Epithelial cell of prostate (primary cell): ENCODE measurements around the gene LHPP.
A peak's percentile ranks its signal among the peaks of the same experiment; 100 is the strongest.

ENCODE experiments used
- DNase-seq: peaks from one replicate; pipeline ENCODE4 v3.0.0-alpha.2; 2011; ENCODE audit warnings: low read depth, low spot score
- H3K27ac ChIP-seq: fragments of 450-650 bp; 2 replicates; pipeline ENCODE4 v1.5.1; 2017; ENCODE audit warnings: mild to moderate bottlenecking

Gene LHPP

GRCh38 chr10:124494046-124494807 is 32.6 kb downstream of the LHPP start:
- no peak overlapping the region for H3K27ac ChIP-seq
- no peak for DNase-seq

DNA sequence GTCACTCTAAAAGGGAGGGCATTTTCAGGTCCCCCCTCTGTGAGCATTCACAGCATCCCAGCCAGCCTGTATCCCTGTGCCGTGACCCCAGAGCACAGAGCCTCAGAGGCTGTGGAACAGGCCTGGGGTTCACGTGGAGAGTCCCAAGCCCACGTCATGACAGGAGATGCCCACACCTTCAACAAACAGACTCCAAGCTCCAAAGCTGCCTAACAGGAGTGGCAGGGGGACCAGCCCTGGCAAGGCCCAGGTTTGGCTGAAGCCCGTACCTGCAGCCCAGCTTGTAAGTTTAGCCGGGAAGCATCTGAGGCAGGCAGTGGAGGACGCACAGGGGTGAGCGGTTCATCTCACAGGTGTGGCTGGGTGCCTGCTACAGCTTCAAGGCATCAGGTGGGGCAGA is 33.5 kb downstream of the LHPP start:
- no peak overlapping the region for H3K27ac ChIP-seq
- peak; percentile 10 for DNase-seq

GRCh38 chr10:124495725-124496124 is 34.1 kb downstream of the LHPP start:
- H3K27ac ChIP-seq, result no peak overlapping the region
- no peak for DNase-seq

DNA sequence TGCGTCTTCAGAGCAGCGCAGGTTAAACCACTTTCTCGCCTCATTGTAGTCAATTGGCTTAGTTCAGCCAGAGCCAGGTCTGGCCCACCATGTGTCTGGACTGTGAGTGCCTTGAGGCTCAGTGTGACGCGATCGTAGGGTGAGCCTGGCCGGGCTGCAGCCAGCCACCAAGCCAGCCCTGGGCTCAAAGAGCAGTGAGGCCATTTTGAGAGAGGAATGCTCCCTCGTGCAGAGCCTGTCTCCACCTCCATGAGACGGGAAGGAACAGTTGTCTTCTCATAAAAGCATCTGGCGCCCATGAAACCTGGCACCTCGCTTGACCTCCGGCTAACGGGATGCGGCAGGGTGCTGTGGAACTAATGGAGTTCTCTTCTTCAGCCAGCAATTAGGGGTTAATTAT is 34.5 kb downstream of the LHPP start:
- H3K27ac ChIP-seq, result no peak overlapping the region
- no peak for DNase-seq

DNA sequence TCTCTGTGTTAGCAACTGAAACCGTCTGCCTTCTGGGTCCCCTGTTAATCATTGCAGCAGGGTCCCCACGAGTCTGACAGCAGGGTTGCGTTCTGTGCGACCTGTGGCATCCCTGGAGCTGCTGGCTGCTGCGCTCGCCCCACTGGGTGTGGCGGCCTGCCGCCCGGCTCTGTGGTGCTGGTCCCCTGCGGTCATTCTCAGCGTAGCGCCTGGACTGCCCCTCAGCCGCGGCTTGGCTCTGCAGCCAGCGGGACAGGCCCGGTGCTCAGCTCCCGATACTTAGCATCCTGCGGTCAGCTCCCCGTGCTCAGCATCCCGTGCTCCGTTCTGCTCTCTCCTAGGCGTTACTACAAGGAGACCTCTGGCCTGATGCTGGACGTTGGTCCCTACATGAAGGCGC is 35.0 kb downstream of the LHPP start:
- no peak overlapping the region for H3K27ac ChIP-seq
- no peak for DNase-seq

- DNase-seq, result no peak
- H3K27ac ChIP-seq, result no peak overlapping the region
These were observed 35.7 kb downstream of the LHPP start for GRCh38 chr10:124497196-124497881.

DNA sequence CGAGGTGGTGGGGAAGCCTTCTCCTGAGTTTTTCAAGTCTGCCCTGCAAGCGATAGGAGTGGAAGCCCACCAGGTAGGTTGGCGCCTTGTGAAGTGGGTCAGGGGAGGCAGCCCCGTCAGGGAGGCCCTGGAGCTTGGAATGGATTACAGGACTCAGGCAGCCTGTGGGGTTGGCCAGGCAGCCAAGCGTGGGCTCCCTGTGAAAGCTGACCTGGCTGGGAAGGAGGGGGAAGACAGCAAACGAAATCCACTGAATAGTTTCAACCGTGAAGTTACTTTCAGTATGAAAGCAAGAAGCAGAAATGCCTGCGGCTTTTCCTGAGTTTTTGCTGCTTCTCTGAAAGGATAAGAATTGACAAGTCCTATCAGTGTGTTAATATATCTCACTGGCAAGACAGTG is 36.4 kb downstream of the LHPP start:
- DNase-seq, result no peak
- H3K27ac ChIP-seq, result no peak overlapping the region

DNA sequence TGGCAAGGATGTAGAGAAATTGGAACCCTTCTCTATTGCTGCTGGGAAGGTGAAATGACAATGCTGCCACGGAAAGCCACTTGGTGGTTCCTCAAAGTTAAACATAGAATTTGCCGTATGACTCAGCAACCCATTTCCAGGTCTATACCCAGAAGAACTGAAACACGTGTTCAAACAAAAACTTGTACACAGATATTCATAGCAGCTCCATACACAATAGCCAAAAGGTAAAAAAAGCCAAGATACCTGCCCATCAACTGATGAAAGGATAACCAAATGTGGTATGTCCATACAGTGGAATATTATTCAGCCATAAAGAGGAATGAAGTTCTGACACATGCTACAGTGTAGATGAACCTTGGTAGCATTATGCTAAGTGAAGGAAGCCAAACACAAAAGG is 39.1 kb downstream of the LHPP start:
- H3K27ac ChIP-seq, result no peak overlapping the region
- DNase-seq, result no peak

DNA sequence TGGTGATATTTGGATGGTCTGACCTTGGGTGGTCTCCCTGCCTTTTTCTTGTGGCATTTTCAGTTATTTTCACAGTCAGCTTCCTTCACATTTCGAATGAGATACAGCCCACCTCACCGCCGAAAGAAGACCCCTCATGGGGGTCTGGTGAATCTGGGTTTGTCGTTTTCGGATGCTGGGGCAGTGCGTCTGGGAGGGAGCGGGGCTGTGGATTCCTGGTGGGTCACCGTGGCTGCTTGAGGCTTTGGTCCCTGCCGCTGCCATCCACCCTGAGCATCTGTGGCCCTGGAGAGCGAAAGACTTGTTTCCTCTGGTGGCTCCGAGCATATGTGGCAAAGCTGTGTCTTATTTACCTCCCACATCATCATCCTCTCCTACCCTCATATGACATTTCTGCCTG is 43.1 kb downstream of the LHPP start:
- H3K27ac ChIP-seq, result no peak overlapping the region
- no peak for DNase-seq

DNA sequence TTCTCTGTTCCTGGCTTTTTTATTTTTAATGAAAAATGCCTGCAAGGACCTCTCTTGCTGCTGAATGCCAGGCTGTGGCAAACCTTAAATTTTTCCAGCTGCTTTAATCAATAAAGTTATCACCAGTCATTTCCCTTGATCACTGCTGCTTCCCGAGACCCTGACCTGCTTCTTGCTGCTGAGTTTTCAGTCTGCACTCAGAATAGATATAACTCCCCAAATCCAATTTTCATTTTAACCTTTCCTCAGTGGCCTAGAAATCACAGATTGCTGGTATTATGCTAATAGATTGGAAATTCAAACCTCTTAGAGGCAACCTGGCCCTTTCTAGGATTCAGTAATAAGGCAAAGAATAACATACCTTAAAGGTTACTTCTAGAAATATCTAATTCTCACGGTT is 43.7 kb downstream of the LHPP start:
- DNase-seq, result no peak
- no peak overlapping the region for H3K27ac ChIP-seq

DNA sequence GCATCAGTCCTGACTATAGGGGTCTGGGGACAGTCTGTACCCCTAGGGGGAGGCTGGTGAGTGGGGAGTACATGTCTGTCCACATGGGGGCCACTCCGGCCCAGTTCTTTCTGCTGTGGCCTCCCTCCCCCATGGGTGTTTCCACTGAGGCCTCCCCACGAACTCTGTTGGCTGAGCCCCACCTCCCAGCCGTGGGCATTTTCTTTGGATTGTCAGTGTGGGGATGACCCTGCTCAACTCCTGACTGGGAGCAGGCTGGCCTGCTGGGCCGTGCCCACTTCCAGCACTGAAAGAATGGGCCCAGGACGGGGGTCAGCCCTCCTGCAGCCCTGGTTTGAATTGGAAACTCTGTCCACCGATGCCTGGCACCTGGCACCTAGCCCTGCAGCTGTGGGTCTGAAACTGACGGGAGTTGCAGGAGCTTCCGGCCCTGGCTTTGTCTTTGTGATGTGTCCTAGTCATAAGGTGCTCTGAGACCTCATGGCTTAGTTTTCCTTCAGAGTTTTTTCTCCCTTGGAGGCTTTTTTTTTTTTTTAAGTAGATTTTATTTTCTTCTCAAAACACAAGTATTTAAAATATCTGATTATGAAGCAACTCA is 46.5 kb downstream of the LHPP start:
- H3K27ac ChIP-seq, result no peak overlapping the region
- no peak for DNase-seq

- H3K27ac ChIP-seq, result no peak overlapping the region
- DNase-seq, result no peak
These were observed 47.4 kb downstream of the LHPP start for GRCh38 chr10:124508907-124509454.

- H3K27ac ChIP-seq, result no peak overlapping the region
- DNase-seq, result no peak
These were observed 48.4 kb downstream of the LHPP start for GRCh38 chr10:124509880-124510632.

DNA sequence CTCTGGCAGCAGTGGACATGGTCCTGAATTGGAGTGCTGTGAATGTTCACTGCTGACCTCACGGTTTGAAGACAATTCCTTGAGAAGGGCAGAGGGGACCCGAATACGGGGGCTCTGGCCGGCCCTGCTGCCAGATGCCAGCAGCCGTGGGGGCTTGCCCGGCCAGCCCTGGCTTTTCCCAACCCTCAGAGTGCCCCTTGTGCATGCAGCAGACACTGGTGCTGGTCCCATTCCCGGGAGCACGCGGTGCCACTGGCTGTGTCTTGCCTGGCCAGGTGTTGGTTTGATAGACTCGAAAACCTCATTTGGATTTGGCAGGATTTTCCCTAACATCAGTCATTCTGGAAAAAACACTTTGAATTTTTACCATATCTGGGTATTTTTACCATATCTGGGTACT is 49.1 kb downstream of the LHPP start:
- DNase-seq, result no peak

DNA sequence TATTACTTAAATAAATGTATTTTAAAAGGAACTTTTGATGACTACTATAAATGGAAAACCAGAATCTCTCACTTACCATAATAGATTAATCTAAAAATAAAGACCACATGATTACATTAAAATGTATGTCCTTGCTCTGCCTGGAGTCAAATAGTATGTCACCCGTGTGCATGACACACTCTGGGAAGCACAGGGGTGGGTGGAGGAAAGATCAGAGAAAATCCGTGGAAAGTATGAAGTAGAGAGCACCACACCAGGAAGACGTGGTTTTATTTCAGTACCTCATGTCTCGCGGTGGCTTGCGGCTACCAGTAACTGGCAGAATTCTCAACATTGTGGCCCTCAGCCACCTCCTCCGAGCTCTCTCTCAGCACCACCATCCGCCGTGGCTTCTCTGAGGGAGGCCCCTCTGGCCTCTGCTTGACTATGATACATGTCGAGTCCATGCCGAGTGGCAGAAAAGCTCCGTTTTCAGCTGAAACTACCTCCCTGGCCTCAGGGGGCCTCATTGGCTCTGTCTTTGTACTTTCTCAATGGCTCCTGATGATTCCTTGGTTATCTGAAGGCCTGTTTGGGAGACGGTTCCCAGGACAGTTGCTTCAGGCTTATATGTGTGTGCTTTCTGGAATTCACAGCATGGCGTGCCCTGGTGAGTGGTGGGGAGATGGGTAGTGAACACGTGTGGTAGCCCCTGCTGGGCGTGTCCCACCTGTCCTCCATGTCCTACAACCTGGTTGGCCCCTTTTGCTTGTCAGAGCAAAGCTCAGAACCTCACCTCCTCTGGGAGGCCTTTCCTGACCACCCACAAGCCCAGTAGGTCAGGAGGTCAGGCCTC is 49.8 kb downstream of the LHPP start:
- H3K27ac ChIP-seq, result no peak overlapping the region
- DNase-seq, result no peak

More for the DNA sequence above, 49.1 kb downstream of the LHPP start:
- no peak overlapping the region for H3K27ac ChIP-seq

DNA sequence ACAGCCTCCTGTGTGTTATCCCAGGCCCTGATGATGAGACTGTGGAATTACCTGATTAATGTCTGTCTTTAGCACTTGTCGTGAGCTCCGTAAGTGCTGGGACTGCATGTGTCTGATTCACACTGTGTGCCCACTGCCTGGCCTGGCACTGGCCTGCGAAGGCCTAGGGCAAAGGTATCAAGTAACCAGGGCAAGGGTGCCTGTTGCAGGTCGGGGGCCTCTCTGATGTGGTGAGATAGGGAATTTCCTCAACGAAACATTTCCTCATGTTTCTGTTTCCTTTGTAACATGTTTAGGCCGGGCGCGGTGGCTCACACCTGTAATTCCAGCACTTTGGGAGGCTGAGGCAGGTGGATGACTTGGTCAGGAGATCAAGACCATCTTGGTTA is 50.4 kb downstream of the LHPP start:
- H3K27ac ChIP-seq, result no peak overlapping the region
- DNase-seq, result no peak

DNA sequence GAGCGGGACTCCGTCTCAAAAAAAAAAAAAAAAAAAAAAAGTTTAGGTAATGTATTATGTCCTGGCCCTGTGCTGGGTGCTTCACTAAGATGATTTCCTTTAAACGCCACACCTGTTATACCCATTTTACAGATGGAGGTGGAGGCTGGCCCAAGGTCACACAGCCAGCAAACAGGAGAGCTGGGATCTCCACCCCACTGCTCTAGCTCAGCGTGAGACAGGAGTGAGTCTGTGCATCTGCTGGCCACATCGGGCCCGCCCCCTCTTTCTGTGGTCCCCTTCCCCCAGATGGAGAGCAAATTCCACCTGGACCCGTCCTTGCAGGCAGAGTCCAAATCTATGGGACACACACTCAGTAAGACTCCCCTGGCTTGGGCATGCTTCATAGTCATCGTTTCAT is 51.0 kb downstream of the LHPP start:
- no peak overlapping the region for H3K27ac ChIP-seq

GRCh38 chr10:124515244-124515970 is 53.8 kb downstream of the LHPP start:
- DNase-seq, result no peak
- H3K27ac ChIP-seq, result no peak overlapping the region

More for the DNA sequence above, 51.0 kb downstream of the LHPP start:
- DNase-seq, result no peak

DNA sequence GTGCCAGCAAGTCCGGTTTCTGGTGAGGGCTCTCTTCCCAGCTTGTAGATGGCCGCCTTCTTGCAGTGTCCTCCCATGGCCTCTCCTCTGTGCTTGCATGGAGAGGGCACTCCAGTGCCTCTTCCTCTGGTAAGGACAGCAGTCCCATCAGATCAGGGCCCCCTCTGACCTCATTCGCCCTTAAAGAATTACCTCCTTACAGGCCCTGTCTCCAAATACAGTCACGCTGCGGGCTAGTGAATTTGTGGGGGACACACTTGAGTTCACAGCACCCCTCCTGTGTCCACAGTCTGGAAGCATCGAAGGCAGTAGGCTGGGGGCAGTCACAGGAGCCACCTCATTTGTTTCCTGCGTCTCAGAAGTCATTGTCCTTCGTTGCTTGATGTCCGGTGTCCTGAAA is 54.6 kb downstream of the LHPP start:
- DNase-seq, result no peak
- H3K27ac ChIP-seq, result no peak overlapping the region
